Measurements from ENCODE around the gene FBXL7.

- TF ChIP-seq REST (IDR thresholded peaks at IDR 0.05; ENCODE audit: low read depth) (no peak), NFIC (IDR thresholded peaks at IDR 0.05) (no peak), CEBPB (IDR thresholded peaks at IDR 0.05) (no peak), TEAD4 (IDR thresholded peaks at IDR 0.05) (no peak), MAX (IDR thresholded peaks at IDR 0.05) (no peak), ZBTB7A (IDR thresholded peaks at IDR 0.05; ENCODE audit: low read depth) (no peak), EP300 (IDR thresholded peaks at IDR 0.05; ENCODE audit: borderline replicate concordance) (no peak), YY1 (IDR thresholded peaks at IDR 0.05; ENCODE audit: low read depth) (no peak)
Measured at GRCh38 chr5:15722305-15722704, 222.3 kb downstream of the FBXL7 start.

All from Ishikawa (cell line).